Measurements from ENCODE around the gene SAMMSON.

DNA sequence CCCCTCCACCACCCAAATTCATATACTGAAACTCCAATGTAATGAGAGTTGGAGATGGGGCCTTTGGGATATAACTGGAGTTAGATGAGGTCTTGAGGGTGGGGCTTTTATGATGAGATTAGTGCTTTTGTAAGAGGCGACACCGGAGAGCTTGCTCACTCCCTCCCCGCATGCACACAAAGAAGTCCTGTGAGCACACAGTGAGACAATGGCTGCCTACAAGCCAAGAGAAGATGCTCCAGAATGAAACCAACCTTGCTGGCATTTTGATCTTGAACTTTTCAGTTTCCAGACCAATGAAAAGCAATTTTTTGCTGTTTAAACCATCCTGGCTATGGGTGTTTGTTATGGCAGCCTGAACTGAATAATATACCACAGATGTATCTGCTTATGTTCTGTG is 109.0 kb downstream of the SAMMSON start:
- TF ChIP-seq, protein P1, sequence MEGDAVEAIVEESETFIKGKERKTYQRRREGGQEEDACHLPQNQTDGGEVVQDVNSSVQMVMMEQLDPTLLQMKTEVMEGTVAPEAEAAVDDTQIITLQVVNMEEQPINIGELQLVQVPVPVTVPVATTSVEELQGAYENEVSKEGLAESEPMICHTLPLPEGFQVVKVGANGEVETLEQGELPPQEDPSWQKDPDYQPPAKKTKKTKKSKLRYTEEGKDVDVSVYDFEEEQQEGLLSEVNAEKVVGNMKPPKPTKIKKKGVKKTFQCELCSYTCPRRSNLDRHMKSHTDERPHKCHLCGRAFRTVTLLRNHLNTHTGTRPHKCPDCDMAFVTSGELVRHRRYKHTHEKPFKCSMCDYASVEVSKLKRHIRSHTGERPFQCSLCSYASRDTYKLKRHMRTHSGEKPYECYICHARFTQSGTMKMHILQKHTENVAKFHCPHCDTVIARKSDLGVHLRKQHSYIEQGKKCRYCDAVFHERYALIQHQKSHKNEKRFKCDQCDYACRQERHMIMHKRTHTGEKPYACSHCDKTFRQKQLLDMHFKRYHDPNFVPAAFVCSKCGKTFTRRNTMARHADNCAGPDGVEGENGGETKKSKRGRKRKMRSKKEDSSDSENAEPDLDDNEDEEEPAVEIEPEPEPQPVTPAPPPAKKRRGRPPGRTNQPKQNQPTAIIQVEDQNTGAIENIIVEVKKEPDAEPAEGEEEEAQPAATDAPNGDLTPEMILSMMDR (IDR thresholded peaks at IDR 0.05), result no peak
- no peak for TF ChIP-seq EZH2 (IDR thresholded peaks at IDR 0.05; ENCODE audit: borderline replicate concordance, insufficient read depth, low read depth, low read length, poor library complexity, severe bottlenecking)
